Left hindlimb (tissue), 1 donor: ENCODE measurements around the gene ZNF655.
A peak's percentile ranks its signal among the peaks of the same experiment; 100 is the strongest.

Source experiments
- DNase-seq: peaks from one replicate; pipeline ENCODE4 v3.0.0-alpha.2; 2018

Gene ZNF655

DNA sequence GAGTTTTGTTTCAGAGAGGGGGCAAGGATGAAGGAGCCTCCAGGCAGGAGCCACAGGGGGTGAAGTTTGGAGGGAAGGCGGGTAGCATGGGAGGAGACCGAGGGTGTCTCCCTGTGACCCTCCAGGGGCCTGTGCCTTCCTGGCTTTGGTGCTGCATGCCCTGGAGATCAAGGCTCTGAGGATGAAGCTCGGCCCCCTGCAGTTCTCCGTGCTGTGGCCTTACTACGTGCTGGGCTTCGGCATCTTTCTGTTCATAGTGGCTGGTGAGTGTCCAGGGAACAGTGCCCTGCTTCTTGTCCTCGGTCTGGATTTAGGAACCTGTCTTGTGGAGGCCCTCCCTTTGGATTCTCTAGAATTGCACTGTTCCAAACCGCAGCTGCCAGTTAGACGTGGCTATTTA, 49.1 kb downstream of the ZNF655 start:
- DNase-seq = no peak

DNA sequence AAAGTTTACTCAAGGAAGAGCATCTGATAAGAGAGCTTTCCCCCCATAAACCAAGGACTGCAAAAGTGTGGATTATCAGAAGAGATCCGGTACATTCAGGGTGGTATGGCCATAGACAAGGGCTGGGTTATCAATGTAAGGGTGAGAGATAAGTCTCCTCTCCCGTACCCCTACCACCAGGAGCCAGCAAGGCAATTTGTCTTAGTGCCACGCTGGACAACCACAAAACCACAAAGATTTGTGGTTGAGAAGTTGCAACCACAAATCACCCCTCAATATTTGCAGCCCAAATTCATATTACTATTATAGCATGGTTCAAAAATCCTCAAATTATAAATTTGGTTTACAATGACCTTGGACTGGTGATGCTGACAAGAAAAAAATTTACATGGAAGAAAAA, 56.1 kb downstream of the ZNF655 start:
- DNase-seq = no peak

DNA sequence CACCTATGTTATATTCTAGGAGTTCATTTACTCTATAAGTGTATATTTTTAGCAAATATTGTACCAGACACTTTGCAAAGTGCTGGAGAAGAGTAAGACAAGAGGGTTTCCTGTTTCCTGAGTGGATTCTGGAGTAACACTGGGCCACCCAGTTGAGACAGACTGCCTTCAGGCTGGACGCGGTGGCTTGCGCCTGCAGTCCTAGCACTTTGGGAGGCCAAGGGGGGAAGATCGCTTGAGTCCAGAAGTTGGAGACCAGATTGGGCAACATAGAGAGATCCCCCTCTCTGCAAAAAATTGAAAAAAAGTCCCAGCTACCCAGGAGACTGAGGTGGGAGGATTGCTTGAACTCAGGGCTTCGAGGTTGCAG, 57.5 kb downstream of the ZNF655 start:
- no peak for DNase-seq

DNA sequence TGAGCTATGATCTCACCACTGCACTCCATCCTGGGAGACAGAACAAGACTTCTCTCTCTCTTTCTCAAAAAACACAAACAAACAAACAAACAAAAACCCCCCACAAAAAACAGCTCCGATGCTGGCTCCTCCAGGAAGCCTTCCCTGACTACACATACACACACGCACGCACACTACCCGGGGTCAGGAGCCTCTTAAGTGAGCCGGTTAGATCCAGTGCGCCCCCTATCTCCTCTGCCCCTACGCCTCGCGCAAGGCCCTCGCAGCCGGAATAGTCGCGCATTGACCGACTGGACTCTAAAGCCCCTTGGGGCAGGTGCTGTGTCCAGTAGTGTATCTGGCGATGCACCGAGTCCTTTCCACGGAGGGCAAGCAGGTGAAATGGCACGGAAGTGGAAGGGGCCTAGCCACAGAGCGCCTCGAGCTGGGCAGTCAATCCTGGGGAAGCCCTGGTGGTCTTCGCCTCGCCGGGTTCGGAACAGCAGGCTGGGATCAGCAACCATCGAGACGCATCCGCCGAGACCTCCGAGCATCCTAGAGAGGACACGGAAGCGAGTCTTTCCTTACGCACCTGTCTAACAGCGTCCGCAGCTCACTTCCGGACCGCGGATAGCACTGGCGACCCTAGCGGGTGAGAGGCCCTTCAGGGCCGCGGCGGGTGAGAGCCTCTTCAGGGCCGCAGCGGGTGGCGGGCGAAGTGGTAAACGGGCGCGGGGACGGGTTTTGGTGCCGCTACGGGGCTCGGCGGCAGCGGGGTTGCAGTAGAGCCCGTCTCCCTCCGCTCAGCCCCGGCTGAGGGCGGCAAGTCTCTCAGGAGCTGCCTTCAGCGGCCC, 58.1 kb downstream of the ZNF655 start, which contains the start of gene ZSCAN25:
TSS of gene ZSCAN25 (plus strand) at position 588 of the 833 bp plus-strand sequence. CDS start 2,661 bp downstream, outside the sequence.
- DNase-seq = peak; percentile 94

DNA sequence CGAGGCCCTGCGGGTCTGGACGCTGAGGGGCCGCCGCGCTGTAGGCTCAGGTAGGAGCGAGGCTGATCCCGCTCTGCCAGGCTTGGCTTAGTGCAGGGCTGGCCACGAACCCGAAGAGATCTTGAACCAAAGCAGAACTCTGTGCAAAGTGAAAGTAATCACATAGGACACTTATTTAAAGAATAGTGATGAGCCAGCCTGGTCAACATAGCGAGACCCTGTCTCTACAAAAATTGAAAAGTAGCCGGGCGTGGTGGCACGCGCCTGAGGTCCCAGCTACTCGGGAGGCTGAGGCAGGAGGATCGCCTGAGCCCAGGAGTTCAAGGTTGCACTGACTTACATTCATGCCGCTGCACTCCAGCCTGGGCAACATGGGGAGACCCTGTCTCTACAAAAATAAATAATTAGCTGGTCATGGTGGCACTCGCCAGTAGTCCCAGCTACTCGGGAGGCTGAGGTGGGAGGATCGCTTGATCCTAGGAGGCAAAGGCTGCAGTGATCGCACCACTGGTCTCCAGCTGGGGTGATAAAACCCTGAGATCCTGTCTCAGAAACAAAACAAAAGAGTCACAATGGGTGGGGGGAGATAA, 58.8 kb downstream of the ZNF655 start:
- no peak for DNase-seq

DNA sequence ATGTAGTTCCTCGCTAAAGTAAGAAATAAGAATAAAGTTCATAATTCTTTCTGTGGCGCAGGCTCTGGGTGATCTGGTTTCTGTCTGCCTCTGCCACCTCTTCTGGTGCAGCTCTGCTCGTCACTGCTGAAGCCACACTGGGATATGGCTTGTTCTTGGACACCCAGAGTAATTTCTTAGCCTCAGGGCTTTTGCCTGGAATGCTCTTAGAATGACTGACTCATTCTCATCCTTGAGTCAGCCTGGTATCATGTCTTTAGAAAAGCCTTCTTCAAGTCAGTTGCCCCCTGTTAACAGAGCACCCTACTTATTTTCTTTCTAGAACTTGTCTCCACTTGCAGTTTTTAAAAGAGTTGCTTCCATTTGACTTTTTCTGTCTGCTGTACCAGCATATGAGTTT, 60.3 kb downstream of the ZNF655 start:
- DNase-seq = no peak

DNA sequence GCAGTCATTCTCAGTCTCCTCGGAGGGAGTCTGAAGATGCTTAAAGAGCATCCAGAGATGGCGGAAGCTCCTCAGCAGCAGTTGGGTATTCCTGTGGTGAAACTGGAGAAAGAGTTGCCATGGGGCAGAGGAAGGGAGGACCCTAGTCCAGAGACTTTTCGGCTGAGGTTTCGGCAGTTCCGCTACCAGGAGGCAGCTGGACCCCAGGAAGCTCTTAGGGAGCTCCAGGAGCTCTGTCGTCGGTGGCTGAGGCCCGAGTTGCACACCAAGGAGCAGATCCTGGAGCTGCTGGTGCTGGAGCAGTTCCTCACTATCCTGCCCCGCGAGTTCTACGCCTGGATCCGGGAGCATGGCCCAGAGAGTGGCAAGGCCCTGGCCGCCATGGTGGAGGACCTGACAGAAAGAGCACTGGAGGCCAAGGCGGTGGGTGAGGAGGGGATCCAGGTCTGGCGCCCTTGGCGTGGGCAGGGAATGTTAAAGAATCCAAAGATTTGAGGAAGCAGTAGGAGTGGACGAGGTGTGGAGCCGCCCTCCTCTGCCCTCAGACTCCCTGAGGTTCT, 61.2 kb downstream of the ZNF655 start:
- no peak for DNase-seq

DNA sequence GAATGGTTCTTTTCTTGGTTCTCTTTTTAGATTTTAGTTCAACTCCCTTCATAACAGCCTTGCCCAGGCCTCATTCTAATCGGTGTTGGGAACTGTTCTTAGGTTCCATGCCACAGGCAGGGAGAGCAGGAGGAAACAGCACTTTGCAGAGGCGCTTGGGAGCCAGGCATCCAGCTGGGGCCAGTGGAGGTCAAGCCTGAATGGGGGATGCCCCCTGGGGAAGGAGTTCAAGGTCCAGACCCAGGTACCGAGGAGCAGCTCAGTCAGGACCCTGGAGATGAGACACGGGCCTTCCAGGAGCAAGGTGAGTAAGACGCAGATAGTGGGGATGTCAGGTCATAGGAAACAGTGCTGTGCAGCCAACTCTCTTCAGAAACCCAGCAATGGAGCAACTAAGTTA, 62.8 kb downstream of the ZNF655 start:
- no peak for DNase-seq

DNA sequence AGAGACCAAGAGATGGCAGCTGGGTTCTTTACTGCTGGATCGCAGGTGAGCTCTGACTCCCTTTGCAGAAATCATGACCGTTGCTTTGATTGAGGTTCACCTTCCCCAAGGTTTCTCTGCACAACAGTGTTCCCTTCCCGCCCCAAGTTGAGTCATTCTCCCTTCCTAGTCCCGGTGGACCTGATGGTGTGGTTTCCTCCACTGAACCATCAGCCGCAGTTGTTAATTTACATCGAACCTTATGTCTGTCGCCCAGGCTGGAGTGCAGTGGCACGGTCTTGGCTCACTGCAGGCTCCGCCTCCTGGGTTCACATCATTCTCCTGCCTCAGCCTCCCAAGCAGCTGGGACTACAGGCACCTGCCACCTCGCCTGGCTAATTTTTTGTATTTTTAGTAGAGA, 64.2 kb downstream of the ZNF655 start:
- DNase-seq = no peak

DNA sequence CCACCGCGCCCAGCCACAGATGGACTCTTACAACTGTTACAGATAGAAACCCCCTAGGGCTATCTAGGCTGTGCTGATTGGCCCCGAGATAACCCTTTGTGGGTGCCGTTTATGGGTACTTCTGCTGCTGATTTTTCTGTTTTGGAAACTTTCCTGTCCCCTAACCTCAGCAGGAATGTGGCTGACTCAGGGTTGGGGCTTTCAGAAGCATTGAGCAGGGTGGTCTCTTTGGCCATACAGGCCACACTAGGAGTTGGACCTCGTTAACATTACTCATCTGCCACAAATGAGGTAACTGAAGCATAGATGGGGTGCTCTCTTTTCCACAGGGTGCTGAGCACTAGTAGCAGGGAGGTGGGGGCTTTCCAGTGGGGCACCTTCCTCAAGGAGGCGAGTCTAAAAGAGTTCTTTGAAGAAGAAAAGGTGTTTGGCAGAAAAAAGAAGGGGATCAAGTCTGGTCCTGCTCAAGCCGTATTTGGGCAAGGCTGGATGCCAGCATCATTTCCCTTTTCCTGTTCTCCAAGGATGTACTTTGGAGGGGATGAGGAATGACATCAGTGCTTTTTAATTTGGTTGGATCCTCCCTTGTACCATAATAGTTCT, 64.8 kb downstream of the ZNF655 start:
- no peak for DNase-seq

DNA sequence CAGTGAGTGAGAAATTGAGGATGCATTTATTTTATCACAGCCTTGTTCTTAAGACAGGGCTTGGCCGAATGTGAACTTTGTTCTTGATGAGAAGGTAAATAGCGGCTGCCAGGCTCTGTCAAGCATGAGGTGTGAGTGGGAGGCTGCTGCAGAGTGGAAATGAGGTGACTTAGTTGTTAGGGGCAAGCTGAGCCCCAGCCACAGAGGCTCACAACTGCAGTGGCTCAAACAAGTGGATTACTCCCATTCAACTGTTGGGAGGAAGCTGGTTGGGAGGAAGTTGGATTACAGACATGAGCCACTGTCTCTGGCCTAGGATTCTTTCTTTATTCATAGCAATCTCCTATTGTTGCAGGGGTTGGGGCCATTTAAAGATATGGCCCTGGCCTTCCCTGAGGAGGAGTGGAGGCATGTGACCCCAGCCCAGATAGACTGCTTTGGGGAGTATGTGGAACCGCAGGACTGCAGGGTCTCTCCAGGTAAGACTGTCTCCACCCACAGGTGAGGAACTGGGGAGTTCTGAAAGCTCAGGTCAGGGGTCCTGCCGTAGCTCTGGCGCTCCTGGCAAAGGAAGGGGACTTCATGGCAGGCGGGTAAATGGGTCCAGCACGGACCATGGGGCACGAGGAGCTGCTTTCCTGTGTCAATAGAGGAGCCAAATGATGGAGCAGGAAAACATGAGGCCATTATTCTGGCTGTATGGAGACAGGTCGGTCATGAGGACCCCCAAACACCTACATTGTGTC, 65.4 kb downstream of the ZNF655 start:
- DNase-seq = no peak

DNA sequence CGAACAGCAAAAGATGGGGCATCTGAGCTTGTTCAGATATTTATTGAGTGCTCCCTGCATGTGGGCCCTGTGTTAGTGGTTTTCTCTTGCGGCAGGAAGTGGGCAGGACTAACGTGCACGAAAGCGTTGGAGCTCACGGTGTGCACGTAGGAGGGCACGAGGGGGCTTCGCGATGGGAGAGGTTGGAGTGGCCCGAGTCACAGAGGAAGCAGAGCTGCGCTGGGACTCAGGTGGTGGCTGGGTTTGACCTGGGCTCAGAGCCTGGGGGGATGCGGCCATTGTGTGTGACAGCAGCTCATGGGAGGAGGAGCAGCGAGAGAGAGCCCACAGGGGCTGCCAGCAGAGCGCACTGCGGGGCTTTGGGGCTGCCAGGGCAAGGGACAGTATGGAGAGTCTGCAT, 66.0 kb downstream of the ZNF655 start:
- no peak for DNase-seq

DNA sequence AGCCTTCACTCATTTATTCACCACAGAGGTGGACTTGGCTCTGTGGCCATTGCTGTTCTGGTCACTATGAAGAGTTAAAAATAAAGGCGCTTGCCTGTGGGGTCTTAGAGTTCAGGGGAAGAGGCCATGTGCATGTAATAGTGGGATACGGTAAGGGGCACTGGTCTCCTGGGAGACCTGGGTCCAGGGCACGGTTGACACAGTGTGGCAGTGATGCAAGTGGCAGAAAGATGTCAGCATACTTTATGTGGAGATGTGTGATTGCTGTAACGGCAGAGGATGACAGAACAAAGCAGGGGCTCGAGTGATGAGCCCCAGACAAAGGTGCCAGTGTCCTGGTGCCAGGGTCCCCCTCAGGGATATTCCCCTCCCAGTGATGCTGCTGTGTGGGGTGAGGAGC, 66.9 kb downstream of the ZNF655 start:
- no peak for DNase-seq

DNA sequence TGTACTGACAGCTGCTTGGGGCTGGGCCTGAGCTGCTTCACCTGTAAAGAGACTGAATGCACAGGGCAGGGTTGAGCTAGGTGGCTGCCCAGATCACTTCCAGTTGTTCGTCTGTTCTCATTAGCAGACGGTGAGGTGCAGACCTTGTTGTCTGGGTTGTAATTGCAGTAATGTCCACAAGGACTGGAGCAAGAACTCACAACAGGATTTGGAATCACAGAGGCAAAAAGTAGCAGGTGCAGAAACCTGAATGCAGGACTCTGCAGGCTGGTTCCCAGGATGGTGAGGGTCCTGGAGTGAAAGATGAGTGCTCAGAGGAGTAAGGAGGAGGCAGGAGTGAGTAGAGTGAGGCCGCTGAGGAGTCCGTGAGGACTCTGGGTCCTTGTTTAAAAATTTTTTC, 67.5 kb downstream of the ZNF655 start:
- DNase-seq = no peak
